GM12873 (cell line): ENCODE results near the gene CAPZA2.

Experiments
- TF ChIP-seq, protein P1 (sequence below): IDR thresholded peaks from 2 replicates; pipeline ENCODE4 v1.5.1; 2012; ENCODE audit warnings: low read depth, mild to moderate bottlenecking, moderate library complexity, low read length, control low read depth; ENCODE audit not compliant: insufficient read depth; ENCODE audit errors: missing control alignments

Gene CAPZA2

DNA sequence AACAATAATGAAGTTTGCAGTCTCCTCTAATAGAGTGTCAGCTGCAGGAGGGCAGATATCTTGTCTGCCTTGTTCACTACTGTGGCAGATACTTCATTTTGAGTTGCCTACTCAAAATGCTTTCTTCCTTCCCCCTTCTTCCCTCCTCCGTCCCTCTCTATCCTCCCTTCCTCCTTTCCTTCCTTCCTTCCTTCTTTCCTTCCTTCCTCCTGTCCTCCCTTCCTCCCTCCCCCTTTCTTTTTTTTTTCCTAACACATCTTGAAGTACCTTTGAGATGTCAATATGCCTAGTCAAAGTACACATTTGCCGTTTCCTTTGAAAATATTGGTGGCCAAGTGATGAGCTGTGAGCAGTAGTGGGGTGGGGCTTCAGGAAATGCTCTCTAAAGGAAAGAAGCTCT lies 72.2 kb downstream of the CAPZA2 start:
- TF ChIP-seq, protein P1, sequence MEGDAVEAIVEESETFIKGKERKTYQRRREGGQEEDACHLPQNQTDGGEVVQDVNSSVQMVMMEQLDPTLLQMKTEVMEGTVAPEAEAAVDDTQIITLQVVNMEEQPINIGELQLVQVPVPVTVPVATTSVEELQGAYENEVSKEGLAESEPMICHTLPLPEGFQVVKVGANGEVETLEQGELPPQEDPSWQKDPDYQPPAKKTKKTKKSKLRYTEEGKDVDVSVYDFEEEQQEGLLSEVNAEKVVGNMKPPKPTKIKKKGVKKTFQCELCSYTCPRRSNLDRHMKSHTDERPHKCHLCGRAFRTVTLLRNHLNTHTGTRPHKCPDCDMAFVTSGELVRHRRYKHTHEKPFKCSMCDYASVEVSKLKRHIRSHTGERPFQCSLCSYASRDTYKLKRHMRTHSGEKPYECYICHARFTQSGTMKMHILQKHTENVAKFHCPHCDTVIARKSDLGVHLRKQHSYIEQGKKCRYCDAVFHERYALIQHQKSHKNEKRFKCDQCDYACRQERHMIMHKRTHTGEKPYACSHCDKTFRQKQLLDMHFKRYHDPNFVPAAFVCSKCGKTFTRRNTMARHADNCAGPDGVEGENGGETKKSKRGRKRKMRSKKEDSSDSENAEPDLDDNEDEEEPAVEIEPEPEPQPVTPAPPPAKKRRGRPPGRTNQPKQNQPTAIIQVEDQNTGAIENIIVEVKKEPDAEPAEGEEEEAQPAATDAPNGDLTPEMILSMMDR, result no peak

DNA sequence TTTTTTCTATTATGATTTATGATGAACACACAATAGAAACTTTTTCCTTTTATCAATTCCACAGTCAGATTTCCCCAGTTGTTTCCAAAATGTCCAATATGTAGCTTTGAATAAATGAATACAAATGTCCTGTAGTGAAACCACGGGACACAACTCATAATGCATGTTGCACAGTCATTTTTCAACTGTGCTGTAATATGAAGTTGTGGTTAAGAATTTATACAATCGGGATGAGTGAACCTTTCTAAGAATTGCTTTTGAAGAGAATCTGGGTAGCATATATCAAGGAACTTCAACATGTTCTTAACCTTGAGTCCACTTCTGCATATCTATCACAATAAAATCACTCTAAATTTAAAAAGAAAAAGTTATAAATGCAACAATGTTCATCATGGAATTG lies 76.3 kb downstream of the CAPZA2 start:
- TF ChIP-seq, protein P1, result no peak

DNA sequence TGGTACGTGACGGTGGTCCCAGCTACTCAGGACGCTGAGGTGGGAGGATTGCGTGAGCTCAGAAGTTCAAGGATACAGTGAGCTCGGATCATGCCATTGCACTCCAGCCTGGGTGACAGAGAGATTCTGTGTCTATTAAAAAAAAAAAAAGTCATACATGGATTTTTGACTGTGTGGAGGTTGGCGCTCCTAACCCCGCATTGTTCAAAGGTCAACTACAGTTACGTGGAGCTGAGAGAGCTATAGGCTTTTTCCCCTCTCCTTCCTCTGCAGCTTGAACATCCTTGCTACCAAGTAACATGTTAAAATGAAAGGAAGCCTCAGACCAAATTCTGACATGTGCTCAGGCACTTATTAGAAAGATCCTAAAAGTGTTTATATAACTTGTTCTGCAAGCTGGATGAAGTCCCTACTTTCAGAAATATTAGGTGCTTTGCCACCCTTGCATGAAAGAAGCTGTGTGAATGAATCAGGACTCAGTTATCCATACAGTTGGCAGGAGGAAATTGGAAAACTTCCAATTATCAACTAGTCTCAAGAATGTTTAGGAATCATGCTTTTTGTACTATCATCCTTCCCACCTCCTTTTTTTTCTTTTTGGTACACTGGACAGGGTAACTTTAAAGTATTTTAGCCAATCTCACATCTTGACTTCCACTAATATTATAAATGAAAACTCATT lies 78.4 kb downstream of the CAPZA2 start:
- TF ChIP-seq, protein P1, result no peak

DNA sequence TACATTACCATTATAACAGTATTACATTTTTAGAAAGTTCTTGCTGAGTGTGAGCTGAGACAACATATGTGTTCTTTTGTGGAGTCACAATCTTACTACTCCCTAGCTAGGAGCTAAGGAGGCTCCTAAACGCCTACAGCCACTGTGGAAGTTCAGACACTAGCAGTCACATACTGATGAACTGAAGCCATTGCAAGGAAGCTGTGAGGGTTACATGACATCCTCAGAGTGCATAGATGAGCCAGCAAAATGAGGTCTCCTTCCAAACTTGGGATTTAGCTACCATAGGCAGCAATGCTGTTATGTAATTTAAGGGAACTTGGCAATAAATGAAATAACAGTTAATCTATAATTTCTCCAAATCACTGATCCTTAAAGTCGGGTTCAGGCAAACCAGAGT lies 80.1 kb downstream of the CAPZA2 start:
- TF ChIP-seq, protein P1, result no peak

DNA sequence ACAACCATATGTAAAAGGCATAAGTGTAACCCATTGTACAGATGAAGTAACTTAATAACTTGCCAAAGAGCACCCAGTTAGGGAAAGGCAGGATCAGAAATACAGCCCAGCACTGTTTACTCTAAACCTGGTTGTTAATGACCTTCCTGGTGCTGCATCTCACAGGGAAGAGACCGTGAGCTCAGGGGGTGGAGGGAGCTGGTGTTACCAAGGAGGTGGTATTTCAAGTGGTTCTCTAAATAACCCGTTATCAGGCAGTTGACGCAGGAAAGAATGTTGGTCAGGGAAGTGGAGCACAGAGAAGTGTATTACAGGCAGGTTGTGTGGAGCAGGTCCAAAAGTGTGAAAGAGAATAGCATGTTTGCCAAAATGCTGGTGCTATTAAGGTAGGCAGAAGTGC lies 86.5 kb downstream of the CAPZA2 start:
- TF ChIP-seq, protein P1, result no peak

DNA sequence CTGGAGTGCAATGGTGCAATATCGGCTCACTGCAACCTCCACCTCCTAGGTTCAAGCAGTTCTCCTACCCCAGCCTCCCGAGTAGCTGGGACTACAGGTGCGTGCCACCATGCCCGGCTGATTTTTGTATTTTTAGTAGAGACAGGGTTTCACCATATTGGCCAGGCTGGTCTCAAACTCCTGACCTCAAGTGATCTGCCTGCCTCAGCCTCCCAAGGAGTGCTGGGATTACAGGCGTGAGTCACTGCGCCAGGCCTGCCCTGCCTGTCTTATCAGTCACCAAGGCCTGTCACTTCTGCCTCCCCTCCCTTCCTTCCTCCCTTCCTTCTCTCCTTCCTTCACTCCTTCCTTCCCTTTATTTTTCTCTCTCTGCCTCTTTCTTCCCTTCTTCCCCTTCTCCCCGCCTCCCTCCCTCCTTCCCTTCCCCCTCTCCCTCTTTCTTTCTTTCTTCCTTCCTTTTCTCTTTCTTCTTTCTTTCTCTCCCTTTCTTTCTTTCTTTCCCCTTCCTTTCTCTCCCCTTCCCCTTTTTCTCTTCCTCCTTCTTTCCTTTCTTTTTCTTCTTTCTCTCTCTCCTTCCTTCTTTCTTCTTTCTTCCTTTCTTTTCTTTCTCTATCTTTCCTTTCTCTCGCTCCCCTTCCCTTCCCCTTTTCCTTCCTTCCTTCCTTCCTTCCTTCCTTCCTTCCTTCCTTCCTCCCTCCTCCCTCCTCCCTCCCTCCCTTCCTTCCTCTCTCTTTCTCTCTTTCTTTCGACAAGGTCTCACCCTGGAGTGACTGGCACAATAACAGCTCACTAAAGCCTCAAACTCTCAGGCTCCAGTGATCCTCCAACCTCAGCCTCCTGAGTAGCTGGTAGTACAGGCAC lies 87.8 kb downstream of the CAPZA2 start:
- TF ChIP-seq, protein P1, result no peak

DNA sequence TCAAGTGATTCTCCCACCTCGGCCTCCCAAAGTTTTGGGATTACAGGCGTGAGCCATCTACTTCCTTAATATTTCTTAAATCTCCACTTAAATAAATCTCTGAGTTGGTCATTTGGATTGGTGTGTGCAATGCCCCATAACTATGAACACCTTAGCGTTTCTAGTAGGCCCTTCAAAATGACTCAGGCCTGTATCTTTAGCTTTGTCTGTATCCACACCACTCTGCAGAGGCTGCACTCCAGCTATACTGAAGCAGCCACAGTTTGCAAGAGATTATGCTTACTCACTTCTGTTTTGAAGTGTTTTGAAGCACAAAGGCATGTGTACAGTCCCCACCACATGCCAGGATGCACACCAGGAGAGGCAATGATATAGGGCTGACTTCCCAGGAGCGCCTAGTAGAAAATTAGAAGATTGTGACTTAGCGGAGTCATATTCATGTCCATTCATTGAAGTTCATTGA lies 88.5 kb downstream of the CAPZA2 start:
- TF ChIP-seq, protein P1, result no peak
